ENCODE measurements around the gene CDKAL1. TPM values are rescaled to one million over a fixed set of nuclear protein-coding genes. Genes with fewer than 3 reads are reported as not detected.

The CDKAL1 gene
- total RNA-seq, 1 donor from 2014 or later, result 24.8 TPM

- no peak for DNase-seq
- peaks cover 14% of the 10 kb centered on the region for H3K4me1 Mint-ChIP-seq (ENCODE audit: low read depth, unreplicated experiment)
- no peaks in the 10 kb centered on the region for H3K36me3 Mint-ChIP-seq (ENCODE audit: unreplicated experiment)
- TF ChIP-seq CTCF (IDR thresholded peaks at IDR 0.05; ENCODE audit: partially characterized antibody, unreplicated experiment), result no peak
- no peaks in the 10 kb centered on the region for H3K27me3 Mint-ChIP-seq (ENCODE audit: unreplicated experiment)
- no peaks in the 10 kb centered on the region for H3K9me3 Mint-ChIP-seq (ENCODE audit: unreplicated experiment)
- no peak overlapping the region for H3K27ac Mint-ChIP-seq (ENCODE audit: unreplicated experiment)
- no peak overlapping the region for H3K4me3 Mint-ChIP-seq (ENCODE audit: unreplicated experiment)
Measured at GRCh38 chr6:20629509-20629908, 95.3 kb downstream of the CDKAL1 start.

DNA sequence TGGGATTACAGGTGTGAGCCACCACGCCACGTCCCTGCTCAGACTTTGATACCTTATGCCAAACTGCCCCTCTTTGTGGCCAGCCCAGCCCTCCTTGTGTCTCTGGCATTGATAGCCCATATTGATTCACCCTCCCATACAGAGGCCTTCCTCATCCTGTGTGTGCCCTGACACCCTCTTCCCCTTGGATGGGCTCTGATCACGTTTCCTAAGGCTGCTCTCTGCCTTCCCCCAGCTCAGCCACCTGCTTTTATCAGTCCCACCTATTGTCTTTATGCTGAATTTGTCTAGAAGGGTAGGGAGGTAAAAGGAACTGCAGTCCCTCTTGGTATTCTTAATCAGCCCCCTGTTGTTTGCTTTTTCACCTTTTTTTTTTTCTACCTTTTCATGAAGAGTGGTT lies 95.9 kb downstream of the CDKAL1 start:
- Mint-ChIP-seq H3K4me3 (ENCODE audit: unreplicated experiment) (no peak overlapping the region), H3K4me1 (ENCODE audit: low read depth, unreplicated experiment) (peaks cover 14% of the 10 kb centered on the region), H3K9me3 (ENCODE audit: unreplicated experiment) (no peaks in the 10 kb centered on the region), H3K36me3 (ENCODE audit: unreplicated experiment) (no peaks in the 10 kb centered on the region), H3K27me3 (ENCODE audit: unreplicated experiment) (no peaks in the 10 kb centered on the region), H3K27ac (ENCODE audit: unreplicated experiment) (no peak overlapping the region)
- TF ChIP-seq CTCF (IDR thresholded peaks at IDR 0.05; ENCODE audit: partially characterized antibody, unreplicated experiment), result no peak
- no peak for DNase-seq

- Mint-ChIP-seq H3K27me3 (ENCODE audit: unreplicated experiment) (no peaks in the 10 kb centered on the region), H3K36me3 (ENCODE audit: unreplicated experiment) (no peaks in the 10 kb centered on the region), H3K4me1 (ENCODE audit: low read depth, unreplicated experiment) (peaks cover 14% of the 10 kb centered on the region), H3K27ac (ENCODE audit: unreplicated experiment) (no peak overlapping the region), H3K4me3 (ENCODE audit: unreplicated experiment) (no peak overlapping the region), H3K9me3 (ENCODE audit: unreplicated experiment) (no peaks in the 10 kb centered on the region)
- DNase-seq, result no peak
- TF ChIP-seq CTCF (IDR thresholded peaks at IDR 0.05; ENCODE audit: partially characterized antibody, unreplicated experiment), result no peak
Measured at GRCh38 chr6:20630617-20631548, 96.6 kb downstream of the CDKAL1 start.

DNA sequence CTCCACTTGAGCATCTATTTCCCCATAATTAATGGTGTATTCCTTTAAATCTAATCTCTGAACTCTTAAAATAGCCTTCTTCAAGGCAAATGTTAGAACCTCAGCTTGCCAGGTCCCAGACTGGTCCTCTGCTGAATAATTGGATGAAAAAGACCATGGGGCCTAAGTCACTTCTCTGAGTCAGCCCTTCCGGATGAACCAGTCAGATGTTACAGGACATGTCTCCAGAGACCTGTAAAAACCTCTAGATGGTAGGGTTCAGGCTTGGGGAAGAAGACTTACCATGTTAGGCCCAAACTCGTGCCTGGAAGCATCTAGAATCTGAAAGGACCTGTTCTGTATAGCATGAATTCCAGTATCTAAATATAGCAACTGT lies 97.3 kb downstream of the CDKAL1 start:
- H3K36me3 Mint-ChIP-seq (ENCODE audit: unreplicated experiment), result no peaks in the 10 kb centered on the region
- H3K27me3 Mint-ChIP-seq (ENCODE audit: unreplicated experiment), result peaks cover 3% of the 10 kb centered on the region
- TF ChIP-seq CTCF (IDR thresholded peaks at IDR 0.05; ENCODE audit: partially characterized antibody, unreplicated experiment), result no peak
- peaks cover 14% of the 10 kb centered on the region for H3K4me1 Mint-ChIP-seq (ENCODE audit: low read depth, unreplicated experiment)
- no peak overlapping the region for H3K27ac Mint-ChIP-seq (ENCODE audit: unreplicated experiment)
- H3K9me3 Mint-ChIP-seq (ENCODE audit: unreplicated experiment), result no peaks in the 10 kb centered on the region
- H3K4me3 Mint-ChIP-seq (ENCODE audit: unreplicated experiment), result no peak overlapping the region
- no peak for DNase-seq

DNA sequence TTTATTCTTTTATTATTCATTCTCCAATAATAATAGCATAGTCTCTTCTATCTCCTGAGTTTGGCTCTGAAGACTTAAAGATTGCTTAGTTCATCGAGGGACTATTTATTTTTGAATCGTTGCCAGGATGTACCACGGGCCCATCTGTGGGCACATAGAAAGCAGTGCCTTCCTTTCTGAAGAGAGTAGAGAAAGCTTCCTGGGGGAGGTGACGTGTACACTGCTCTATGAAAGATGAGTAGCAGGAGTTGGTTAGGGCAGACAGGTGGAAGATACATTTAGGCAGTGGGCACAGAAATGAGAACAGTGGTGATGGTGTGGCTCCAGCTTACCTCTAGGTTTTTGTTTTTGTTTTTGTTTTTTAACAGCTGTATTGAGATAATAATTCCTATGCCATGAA lies 98.4 kb downstream of the CDKAL1 start:
- Mint-ChIP-seq H3K9me3 (ENCODE audit: unreplicated experiment) (no peaks in the 10 kb centered on the region), H3K27ac (ENCODE audit: unreplicated experiment) (no peak overlapping the region), H3K27me3 (ENCODE audit: unreplicated experiment) (peaks cover 3% of the 10 kb centered on the region), H3K4me3 (ENCODE audit: unreplicated experiment) (no peak overlapping the region), H3K36me3 (ENCODE audit: unreplicated experiment) (no peaks in the 10 kb centered on the region), H3K4me1 (ENCODE audit: low read depth, unreplicated experiment) (peaks cover 11% of the 10 kb centered on the region)
- TF ChIP-seq CTCF (IDR thresholded peaks at IDR 0.05; ENCODE audit: partially characterized antibody, unreplicated experiment), result no peak
- no peak for DNase-seq

Data from glutamatergic neuron (in vitro differentiated cells).